GM18511 (cell line): ENCODE measurements around the gene AOC1.

ENCODE experiments used
- ATAC-seq: cut with Tn5 transposase; IDR thresholded peaks from one replicate; pipeline ENCODE4 v1.9.1; 2021; ENCODE audit warnings: mild to moderate bottlenecking, moderate library complexity; ENCODE audit not compliant: unreplicated experiment

AOC1 gene

DNA sequence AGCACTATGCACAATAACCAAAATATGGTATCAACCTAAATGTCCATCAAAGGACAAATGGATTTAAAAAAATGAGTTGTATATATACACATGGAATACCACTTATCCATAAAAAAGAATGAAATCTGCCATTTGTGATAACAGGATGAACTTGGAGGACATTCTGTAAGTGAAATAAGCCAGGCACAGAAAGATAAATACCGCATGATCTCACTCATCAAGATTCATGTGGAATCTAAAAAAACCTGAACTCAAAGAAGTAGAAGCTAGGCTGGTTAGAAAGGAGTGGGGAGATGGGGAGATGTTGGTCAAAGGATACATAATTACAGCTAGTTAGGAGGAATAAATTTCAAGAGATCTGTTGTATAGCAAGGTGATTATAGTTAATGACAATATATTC is 17.3 kb upstream of the AOC1 start:
- no peak for ATAC-seq

DNA sequence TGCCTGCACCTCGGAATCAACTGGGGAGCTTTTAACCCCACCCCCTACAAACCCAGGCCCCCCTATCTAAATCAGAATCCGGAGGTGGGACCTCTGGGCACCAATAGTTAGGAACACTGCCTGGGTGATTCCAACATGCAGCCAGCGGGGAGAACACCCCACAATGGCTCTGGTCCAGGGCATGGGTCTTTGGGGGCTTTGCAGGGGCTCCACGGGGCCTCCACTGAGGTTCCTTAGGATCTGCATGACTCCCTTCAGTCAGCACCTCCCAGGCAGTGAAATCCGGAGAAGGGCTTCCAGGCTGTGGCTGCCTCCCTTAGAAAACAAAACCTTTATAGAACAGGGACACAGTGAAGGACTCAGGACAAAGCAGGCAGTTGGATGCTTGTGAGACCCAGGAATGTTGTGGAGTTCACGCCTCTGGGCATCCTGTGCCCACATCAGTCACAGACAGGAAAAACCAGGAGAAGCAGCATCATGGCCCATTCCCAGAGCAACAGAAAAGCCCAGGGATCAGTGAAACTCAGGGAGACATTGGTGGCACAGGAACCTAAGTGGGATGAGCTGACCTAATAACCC is 16.5 kb upstream of the AOC1 start:
- no peak for ATAC-seq

DNA sequence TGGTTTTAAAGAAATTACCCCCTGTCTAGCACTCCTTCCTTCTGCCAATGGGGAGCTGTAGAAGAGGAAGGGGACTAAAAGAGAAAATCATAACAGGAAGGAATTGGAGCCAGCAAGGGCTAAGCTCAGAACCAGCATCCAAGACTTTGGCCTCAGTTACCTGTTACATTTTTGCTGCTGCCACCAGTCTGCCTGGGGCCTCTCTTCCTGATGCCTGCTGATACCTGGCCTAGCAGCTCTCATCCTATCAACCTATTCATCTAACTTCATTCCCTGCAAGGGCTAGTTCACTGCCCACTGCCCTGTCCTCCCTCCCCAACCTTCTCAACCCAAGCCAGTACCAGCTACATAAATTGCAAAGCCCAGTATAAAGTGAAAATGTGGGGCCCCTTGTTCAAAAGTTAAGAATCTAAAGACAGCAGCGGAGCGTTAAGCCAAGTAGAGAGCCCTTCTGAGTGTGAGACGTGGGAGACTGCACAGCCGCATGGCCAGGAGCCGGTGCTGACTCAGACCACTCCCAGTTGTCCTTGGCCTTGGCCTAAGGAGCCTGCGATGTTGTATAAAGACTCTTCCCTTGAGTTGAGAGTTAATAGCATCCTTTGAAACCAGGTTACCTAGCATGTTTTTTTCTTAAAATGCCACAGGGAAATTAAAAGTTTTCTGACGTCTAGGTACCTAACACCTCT is 13.2 kb upstream of the AOC1 start:
- no peak for ATAC-seq

DNA sequence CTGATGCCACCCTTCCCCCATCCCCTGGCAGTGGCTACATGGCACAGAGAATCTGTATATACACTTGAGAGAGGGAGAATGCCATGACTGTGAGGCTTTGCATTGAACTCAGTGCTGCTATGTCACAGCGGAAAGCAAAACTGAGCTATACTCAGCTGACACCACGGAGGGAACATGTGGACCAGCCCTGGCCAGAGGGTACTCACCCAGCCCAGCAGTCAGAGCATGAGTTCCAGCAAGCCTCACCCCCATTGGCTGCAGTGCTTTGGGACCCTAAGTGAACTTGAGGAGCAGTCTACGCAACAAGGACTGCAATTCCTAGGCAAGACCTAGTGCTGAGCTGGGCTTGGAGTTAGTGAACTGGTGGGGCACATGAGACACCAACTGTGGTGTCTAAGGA is 10.3 kb upstream of the AOC1 start:
- no peak for ATAC-seq

DNA sequence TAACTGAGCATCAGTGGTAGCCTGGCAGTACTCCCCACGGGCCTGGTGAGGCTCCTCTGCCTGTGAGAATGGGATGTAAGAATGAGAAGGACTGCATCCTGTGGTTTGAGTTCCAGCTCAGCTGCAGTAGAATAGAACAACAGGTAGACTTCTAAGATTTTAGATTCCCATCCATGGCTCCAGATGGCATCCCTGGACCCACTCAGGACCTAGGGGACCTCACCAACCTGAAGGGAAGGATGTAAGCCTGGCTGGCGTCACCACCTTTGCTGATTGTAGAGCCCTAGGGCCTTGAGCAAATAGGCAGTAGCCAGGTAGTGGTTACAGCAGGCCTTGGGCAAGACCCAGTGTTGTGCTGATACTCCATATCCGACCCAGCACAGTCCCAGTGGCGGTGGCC is 9.6 kb upstream of the AOC1 start:
- ATAC-seq: no peak

DNA sequence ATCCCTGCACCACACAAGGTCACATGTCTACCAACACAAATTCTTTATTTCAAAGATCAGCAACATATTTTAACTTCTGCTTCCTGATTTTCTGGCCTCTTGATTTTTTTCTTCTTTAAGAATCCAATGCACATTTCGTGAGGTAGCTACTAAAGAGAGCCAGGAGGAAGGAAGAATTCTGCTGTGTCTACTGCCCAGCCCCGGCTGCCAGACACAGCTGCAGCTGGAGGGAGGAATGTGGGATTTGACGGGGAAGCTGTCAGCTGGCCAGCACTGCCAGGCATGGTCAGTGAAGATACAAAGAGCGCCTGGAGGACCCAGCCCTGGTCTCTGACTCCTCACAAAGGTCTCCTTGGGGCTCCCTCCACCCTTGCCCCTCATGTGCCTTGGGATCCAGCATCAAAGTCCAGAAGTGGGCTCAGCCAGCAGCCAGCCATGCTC is 6.9 kb upstream of the AOC1 start:
- no peak for ATAC-seq

DNA sequence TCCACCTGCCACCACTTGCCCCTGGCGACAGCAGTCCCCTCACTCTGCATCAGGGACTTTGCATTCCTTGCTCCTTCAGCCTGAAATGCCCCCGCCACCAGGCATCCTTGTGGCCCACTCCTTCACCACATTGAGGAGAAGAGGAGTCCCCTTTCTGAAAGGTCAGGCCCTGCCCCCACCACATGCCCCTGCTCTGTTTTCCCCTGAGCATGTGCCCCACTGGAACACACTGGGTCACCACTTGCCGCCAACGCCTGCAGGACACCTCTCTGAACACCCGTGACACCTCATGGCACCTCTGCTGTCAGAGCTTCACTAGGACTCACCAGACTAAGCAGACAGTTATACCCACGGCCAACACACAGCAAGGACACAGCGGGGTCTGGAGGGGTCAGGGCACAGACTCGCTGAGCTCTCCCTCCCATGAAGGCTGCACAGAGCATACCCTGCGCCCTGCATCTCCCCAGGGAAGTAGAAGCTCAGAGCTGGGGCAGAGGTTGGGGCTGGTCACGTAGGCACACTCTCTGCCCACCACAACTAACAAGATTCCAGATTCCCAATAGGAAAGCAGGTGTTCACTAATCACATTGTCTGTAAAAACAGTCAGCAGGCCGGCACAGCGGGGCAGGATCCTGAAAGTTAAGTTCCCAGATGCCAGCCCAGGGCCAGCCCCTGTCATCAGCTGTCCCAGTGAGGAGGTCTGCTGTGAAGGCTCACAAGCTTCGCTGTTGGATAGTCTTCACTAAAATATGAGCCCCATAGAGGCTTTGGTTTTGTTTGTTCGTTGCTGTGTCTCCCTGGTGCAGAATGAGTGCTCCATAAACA is 5.8 kb upstream of the AOC1 start:
- no peak for ATAC-seq

DNA sequence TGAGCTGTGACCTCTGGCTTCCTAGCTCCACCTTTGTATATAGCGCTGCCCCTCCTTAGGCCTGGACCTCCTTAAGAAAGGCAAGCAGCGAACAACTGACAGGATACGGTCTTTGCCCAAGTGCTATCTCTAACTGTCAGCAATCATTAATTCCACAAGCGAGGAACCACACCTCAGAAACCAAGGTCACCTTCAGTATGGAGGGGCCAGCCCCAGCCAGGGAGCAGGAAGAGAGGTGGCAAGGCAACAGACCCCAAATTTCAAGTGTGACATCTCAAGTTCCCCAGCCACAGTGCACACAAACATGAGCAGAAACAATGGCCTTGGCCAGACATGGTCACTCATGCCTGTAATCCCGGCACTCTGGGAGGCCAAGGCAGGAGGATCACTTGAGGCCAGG is 4.8 kb upstream of the AOC1 start:
- no peak for ATAC-seq

DNA sequence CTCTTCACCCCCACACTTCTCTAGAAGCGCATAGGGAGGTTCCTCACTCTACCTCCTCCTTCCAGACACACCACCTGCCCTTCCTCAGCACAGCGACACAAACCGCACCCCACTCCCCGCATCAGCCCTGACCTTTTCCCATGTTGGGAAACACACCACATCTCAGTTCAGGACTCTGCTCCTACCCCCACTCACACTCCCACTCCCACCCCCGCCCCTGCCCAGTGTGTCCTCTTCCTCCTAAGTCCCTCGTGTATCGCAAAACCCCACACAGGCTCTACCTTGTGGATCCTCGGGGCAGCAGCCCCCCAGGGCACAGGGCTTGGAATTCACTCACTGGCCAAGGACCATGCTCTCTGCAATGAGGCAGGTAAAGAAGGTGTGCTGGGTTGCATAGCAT is 4.2 kb upstream of the AOC1 start:
- ATAC-seq: no peak

DNA sequence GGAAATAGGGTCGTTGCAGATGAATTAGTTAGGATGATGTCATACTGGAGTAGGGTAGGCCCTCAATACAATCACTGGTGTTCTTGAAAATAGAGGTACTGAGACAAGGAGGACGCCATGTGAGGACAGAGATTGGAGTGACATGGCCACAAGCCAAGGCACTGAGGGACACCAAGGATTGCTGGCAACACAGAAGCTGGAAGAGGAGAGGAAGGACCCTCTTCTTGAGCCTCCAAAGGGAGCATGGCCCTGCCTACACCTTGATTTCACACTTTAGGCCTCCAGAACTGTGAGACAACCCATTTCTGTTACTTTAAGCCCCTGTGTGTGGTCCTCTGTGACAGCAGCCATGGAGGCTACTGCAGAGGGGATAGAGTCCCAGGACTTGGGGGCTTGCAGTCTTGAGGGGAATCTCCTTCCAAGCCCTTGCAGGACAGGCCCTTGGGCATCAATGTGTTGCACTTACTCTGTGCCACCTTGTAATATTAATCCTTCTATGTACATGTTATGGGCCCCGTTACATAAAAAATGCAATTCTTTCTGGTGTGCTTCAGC is 3.7 kb upstream of the AOC1 start:
- no peak for ATAC-seq

DNA sequence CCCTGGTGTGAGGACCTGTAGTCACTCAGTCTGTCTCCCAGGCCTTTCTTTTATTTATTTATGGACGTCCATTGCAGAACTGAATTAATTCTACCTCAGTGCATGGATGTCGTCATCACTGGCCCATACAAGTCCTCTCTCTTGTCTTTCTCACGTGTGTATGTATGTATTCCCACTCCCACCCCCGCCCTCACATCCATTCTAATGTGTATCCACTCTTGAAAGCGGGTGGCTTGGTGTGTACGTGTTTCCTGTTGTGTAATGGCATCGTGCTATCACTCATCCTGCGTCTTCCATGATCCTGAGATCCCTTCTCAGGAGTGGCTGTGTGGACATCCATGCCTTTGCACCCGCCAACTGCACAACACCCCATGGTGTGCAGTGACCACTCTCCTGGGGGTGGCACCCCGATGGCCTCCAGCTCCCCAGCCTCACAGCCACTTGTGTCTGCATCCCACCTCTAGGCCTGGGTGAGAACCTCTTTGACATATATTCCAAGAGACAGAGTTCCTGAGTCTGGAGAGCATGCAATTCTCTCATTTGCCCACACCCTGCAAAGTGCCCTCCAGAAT is 3.0 kb upstream of the AOC1 start:
- ATAC-seq: no peak

DNA sequence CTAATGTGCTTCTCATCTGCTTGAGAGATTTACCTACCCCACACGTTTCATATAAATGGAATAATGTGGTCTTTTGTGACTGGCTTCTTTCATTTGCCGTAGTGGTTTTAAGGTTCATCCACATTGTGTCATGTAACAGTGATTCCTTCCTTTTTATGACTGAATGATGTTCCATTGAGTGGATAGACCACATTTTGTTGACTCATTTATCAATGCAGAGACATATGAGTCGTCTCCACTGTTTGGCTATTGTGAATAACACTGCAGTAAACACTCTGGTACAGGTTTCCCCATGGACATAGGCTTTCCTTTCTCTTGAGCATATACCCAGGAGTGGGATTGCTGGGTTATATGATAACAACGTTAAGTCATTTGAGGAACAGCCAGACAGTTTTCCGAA is 2.0 kb upstream of the AOC1 start:
- no peak for ATAC-seq

DNA sequence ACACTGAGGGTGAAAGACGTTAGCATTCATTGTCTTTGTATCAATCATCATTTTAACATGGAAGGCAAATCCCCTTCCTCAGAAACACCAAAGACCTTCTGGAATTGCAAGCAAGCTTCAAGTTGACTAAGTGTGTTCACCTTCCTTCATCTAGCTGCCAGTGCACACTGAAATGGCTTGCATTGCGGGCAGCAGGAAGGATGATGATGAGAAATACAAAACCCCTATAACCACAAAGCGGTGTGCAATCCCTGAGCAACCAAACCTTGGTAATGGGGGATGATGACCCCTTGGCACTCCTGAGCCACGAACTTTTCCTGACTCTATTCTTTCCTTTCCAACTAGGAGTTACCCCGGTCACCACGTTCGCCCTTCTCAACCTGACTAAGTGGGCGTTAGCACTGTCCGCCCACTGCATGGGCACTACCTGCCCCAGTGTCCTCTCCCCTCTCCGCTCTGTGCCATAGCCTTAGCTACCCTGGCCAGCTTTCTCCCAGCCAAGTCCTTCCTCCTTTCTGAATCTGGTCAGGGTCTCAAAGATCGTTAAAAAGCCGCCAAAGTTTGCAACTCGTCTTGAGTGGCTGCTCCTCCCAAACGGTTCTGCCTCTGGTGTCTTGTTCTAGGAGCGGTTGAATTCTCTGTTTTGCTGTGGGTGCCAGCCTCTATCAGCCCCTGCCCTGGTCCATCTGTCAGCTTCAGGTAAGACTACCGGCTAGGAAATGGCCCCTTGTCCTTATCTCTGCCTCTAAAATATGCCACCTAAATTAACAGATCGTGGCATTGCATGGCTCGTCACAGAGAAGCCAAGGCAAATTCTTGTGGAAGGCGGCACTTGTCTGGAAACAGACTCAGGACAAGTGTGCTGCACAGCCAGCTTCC is 586 bp upstream of the AOC1 start:
- ATAC-seq: no peak

DNA sequence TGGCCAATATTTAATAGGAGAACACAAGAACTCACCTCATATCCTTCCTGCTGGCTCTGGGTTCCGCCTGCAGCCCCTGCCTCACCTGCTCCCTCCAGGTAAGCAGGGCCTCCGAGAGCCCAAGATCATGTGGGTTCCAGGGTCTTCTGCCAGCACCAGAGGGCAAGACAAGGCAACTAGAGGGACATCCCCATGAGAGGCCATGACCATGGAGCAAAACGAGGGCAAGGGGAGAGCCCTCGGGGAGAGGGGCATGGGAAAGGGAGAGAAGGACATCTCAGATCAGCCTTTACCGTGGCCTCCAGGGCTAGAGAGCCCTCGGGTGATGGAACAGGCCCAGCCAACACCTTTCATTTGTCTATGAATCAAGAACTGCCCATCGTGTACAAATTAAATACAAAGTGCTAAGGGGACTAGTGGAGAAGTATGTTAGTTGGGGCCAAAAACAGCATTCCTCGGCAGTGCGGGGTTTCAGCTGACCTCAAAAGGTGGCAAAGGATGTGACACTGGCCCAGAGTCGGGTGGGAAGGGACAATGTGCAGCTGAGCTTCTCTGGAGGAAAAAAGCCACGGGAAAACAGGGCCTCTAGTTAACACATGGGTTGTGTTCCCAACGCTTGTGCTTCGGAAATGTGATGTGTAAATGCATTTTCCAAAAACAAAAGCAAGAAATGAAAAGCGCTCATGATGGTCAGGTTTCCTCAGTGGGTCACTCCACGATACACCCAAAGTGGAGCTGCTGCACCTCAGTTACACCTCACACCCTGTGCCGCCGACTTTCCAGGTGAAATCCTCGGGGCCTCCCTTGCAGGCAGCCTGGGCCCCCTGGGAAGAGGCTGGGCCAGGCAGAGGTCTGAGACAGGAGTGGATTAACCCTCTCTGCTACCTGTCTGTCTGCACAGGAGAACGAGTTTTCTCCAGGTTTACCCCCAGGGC is 2.0 kb downstream of the AOC1 start:
- ATAC-seq: no peak

DNA sequence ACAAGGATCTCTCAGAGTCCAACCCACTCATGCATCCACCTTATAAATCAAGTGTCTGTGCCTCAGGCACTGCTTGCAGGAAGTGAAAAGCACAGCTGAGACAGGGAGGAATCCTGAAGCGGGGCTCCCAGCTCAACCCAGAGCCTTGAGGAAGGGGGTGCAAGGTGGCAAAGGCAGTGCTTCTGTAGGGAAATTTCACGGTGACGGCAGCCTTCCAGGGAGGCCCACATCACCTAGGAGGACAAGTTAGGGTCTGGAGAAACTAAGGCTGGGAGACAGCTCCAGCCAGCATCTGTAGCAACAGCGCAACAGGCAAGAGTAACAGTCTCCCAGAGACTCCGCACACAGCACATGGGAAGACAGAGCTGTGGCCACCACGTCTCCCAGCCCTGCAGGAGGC is 2.7 kb downstream of the AOC1 start:
- ATAC-seq: no peak

DNA sequence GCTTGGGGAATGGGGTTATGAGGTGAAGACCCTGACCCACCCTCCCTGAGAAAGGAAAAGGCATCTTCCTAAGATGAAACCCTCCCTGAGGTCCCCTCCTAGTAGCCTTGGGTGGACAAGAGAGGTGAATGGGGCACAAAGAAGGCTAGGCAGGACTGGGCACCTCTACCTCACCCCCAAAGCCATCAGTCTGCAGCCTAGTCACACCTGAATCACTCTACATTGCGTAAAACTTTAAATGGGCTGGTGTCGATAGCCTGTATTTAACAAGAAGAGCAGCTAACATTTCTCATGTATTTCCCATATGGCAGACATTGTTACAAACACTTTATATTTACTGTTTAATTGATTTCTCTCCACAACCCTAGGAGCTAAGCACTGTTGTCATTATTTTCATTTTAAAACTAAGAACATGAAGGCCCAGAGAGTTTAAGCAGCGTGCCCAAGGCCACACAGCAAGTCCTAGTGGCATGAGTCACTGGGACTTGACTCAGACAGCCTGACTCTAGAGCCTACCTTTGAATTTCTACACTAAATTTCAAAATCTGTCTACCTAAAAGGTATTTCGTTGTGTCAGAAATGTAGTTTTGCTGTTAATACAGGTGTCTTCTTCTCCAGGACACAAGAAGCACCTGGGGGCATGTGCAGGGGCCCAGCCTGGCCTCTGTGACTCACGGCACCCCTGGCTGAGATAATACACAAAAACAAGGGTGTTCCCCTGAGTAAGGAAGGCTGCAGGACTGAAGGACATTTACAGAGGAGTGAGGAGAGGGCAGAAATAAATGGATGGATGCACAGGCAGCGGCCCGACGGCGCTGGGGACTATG is 3.4 kb downstream of the AOC1 start:
- no peak for ATAC-seq

DNA sequence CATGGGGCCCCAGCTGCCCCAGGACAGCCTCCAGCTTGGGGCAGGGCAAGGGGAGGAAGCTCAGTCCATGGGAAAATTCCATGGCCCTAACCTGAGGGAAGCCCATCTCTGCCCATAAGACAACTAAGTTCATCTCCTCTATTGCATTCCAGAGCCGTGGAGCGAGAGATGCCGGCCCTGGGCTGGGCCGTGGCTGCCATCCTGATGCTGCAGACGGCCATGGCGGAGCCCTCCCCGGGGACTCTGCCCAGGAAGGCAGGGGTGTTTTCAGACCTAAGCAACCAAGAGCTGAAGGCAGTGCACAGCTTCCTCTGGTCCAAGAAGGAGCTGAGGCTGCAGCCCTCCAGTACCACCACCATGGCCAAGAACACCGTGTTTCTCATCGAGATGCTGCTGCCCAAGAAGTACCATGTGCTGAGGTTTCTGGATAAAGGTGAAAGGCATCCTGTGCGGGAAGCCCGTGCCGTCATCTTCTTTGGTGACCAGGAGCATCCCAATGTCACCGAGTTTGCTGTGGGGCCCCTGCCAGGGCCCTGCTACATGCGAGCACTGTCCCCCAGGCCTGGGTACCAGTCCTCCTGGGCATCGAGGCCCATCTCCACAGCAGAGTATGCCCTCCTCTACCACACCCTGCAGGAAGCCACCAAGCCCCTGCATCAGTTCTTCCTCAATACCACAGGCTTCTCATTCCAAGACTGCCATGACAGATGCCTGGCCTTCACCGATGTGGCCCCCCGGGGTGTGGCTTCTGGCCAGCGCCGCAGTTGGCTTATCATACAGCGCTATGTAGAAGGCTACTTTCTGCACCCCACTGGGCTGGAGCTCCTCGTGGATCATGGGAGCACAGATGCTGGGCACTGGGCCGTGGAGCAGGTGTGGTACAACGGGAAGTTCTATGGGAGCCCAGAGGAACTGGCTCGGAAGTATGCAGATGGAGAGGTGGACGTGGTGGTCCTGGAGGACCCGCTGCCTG is 4.3 kb downstream of the AOC1 start:
- no peak for ATAC-seq
